Measurements from ENCODE around the gene RFC2. TPM values are rescaled to one million over a fixed set of nuclear protein-coding genes. Genes with fewer than 3 reads are reported as not detected.
"Not testable (repeated sequence)": the region's sequence is repeated elsewhere in the genome, so short reads cannot be mapped to it uniquely, and the experiment has no call there.

RFC2 gene
- total RNA-seq, 6 donors from 2014 or later, result 9.5 to 19.4 (median 14.0) TPM

DNA sequence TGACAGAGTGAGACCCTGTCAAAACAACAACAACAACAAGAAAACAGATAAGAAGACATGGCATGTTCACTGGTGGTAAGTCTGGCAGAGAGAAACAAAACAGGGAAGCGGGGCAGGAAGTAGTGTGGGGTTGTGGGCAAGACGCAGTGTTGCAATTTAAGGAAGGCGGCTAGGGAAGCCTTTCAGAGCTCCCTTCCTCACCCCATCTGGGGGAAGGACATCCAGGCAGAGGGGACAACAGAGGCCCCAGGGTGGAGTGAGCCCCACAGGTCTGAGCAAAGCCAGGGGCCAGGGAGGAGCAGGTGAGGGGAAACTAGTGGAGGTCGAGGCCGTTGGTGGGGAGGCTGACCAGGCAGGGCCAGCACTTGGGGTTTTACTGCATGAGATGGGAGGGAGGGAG is 27.6 kb downstream of the RFC2 start:
- peaks cover 0 to 36% (median 8%) of the 10 kb centered on the region in 4 donors for H3K36me3 ChIP-seq
- H3K27ac ChIP-seq, result peak overlapping the region in 3 of 4 donors; percentile 34 to 70 (median 43)
- DNase-seq (peak in 1 of 2 donors; percentile 75), ATAC-seq (ENCODE audit: low FRiP score in 2 of 2) (peak; percentile 64 to 72)
- no peaks in the 10 kb centered on the region for H3K9me3 ChIP-seq
- no peak for TF ChIP-seq EP300 (IDR thresholded peaks at IDR 0.05)
- TF ChIP-seq POLR2AphosphoS5 (IDR thresholded peaks at IDR 0.05), result peak; percentile 37 to 46
- TF ChIP-seq, protein P1, sequence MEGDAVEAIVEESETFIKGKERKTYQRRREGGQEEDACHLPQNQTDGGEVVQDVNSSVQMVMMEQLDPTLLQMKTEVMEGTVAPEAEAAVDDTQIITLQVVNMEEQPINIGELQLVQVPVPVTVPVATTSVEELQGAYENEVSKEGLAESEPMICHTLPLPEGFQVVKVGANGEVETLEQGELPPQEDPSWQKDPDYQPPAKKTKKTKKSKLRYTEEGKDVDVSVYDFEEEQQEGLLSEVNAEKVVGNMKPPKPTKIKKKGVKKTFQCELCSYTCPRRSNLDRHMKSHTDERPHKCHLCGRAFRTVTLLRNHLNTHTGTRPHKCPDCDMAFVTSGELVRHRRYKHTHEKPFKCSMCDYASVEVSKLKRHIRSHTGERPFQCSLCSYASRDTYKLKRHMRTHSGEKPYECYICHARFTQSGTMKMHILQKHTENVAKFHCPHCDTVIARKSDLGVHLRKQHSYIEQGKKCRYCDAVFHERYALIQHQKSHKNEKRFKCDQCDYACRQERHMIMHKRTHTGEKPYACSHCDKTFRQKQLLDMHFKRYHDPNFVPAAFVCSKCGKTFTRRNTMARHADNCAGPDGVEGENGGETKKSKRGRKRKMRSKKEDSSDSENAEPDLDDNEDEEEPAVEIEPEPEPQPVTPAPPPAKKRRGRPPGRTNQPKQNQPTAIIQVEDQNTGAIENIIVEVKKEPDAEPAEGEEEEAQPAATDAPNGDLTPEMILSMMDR (IDR thresholded peaks at IDR 0.05), result no peak
- H3K4me3 ChIP-seq, result no peak overlapping the region
- H3K4me1 ChIP-seq, result peaks cover 0 to 14% (median 4%) of the 10 kb centered on the region in 4 donors
- 71 to 76% methylated on average over 5 of the region's 5 CpGs for WGBS, 2 donors
- no peaks in the 10 kb centered on the region for H3K27me3 ChIP-seq

- TF ChIP-seq EP300 (IDR thresholded peaks at IDR 0.05), result no peak
- TF ChIP-seq POLR2A (IDR thresholded peaks at IDR 0.05), result no peak
- TF ChIP-seq, protein P1 (IDR thresholded peaks at IDR 0.05), result no peak
- TF ChIP-seq POLR2AphosphoS5 (IDR thresholded peaks at IDR 0.05), result no peak
- Histone ChIP-seq H3K4me1 (peaks cover 0 to 14% (median 4%) of the 10 kb centered on the region in 4 donors), H3K27me3 (no peaks in the 10 kb centered on the region), H3K9me3 (no peaks in the 10 kb centered on the region), H3K36me3 (peaks cover 0 to 24% (median 4%) of the 10 kb centered on the region in 4 donors), H3K27ac (peak overlapping the region in 1 of 4 donors; percentile 70), H3K4me3 (no peak overlapping the region)
- no peak for DNase-seq
- no peak for ATAC-seq (ENCODE audit: low FRiP score in 2 of 2)
- WGBS, 2 donors, result 76 to 86% methylated on average over 12 of the region's 12 CpGs
Measured at GRCh38 chr7:74225400-74225799, 28.8 kb downstream of the RFC2 start.

DNA sequence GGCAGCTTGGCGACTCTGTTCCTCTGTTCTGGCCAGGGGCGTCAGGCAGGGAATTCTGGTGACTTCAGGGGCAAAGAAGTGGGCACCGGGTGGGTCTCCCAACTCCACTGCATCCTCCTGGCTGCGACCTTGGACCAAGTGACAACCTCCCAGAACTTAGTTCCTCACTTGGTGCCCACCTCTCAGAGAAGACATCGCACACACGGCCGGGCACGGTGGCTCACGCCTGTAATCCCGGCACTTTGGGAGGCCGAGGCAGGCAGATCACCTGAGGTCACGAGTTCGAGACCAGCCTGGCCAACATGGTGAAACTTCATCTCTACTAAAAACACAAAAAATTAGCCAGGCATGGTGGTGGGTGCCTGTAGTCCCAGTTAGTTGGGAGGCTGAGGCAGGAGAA is 29.3 kb downstream of the RFC2 start:
- peaks cover 0 to 14% (median 4%) of the 10 kb centered on the region in 4 donors for H3K4me1 ChIP-seq
- ATAC-seq (ENCODE audit: low FRiP score in 2 of 2); H3K4me3 ChIP-seq; H3K9me3 ChIP-seq; H3K27me3 ChIP-seq; H3K27ac ChIP-seq: not testable (repeated sequence)
- H3K36me3 ChIP-seq, result peaks cover 0 to 21% (median 4%) of the 10 kb centered on the region in 4 donors
- peak in 1 of 2 donors; percentile 51 for DNase-seq
- WGBS, 2 donors, result 95 to 96% methylated on average over 10 to 13 of the region's 13 CpGs

DNA sequence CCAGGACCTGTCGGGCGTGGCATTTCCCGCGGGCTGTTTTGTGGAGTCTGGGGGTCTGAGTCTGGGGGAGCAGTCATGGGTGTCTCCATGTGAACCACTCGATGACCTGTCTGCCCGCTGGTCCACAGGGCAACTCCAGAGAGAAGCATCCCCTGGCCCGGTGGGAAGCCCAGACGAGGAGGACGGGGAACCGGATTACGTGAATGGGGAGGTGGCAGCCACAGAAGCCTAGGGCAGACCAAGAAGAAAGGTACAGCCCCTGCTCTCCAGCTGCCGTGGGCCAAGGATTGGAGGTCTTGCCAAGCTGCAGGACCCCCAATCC is 29.7 kb downstream of the RFC2 start:
- WGBS, 2 donors, result 89 to 96% methylated on average over 8 to 12 of the region's 12 CpGs
- no peaks in the 10 kb centered on the region for H3K27me3 ChIP-seq
- TF ChIP-seq, protein P1 (IDR thresholded peaks at IDR 0.05), result no peak
- no peak for TF ChIP-seq EP300 (IDR thresholded peaks at IDR 0.05)
- no peak for TF ChIP-seq POLR2AphosphoS5 (IDR thresholded peaks at IDR 0.05)
- TF ChIP-seq POLR2A (IDR thresholded peaks at IDR 0.05), result no peak
- ATAC-seq (ENCODE audit: low FRiP score in 2 of 2) (no peak), DNase-seq (no peak)
- H3K4me3 ChIP-seq, result no peak overlapping the region
- H3K4me1 ChIP-seq, result peaks cover 0 to 14% (median 4%) of the 10 kb centered on the region in 4 donors
- peaks cover 0 to 16% (median 3%) of the 10 kb centered on the region in 4 donors for H3K36me3 ChIP-seq
- H3K9me3 ChIP-seq, result no peaks in the 10 kb centered on the region
- H3K27ac ChIP-seq, result no peak overlapping the region

GRCh38 chr7:74223711-74224510 is 30.3 kb downstream of the RFC2 start:
- Histone ChIP-seq H3K4me1 (peaks cover 0 to 13% (median 4%) of the 10 kb centered on the region in 4 donors), H3K4me3 (no peak overlapping the region), H3K9me3 (no peaks in the 10 kb centered on the region), H3K27ac (no peak overlapping the region), H3K27me3 (no peaks in the 10 kb centered on the region), H3K36me3 (peaks cover 0 to 13% (median under 1%) of the 10 kb centered on the region in 4 donors)
- peak in 1 of 2 donors; percentile 66 for DNase-seq
- TF ChIP-seq, protein P1 (IDR thresholded peaks at IDR 0.05), result no peak
- no peak for TF ChIP-seq EP300 (IDR thresholded peaks at IDR 0.05)
- TF ChIP-seq POLR2AphosphoS5 (IDR thresholded peaks at IDR 0.05), result no peak
- TF ChIP-seq POLR2A (IDR thresholded peaks at IDR 0.05), result no peak
- no peak for ATAC-seq (ENCODE audit: low FRiP score in 2 of 2)
- 76 to 82% methylated on average over 7 to 18 of the region's 18 CpGs for WGBS, 2 donors

All from upper lobe of left lung (tissue), 6 donors.